Activated CD4-positive, alpha-beta T cell treated with anti-CD3 and anti-CD28 coated beads for 24 hours (primary cell): ENCODE results near the gene ATF1.
A peak's percentile ranks its signal among the peaks of the same experiment; 100 is the strongest.

Source experiments
- DNase-seq, 2 donors: peaks; one replicate each; pipeline ENCODE4 v3.0.0-alpha.2; 2020; ENCODE audit warnings: low read depth in 2 of 2

Gene ATF1

GRCh38 chr12:50763639-50764285 lies at the start of gene ATF1:
Gene ATF1, plus strand, starts transcription at chr12:50764101. Its CDS starts 16,045 bp downstream, at chr12:50780146.
- DNase-seq: peak; percentile 74 to 81

GRCh38 chr12:50715174-50715573 lies 48.7 kb upstream of the ATF1 start:
- DNase-seq: no peak

GRCh38 chr12:50718760-50719159 lies 45.1 kb upstream of the ATF1 start:
- DNase-seq: no peak

- no peak for DNase-seq
These were observed 43.8 kb upstream of the ATF1 start for GRCh38 chr12:50720085-50720484.

GRCh38 chr12:50720501-50720900 lies 43.4 kb upstream of the ATF1 start:
- no peak for DNase-seq

- no peak for DNase-seq
These were observed 40.0 kb upstream of the ATF1 start for GRCh38 chr12:50723865-50724264.

GRCh38 chr12:50725011-50725942 lies 38.6 kb upstream of the ATF1 start:
- no peak for DNase-seq

GRCh38 chr12:50727466-50727865 lies 36.4 kb upstream of the ATF1 start:
- DNase-seq: no peak

- no peak for DNase-seq
These were observed 35.5 kb upstream of the ATF1 start for GRCh38 chr12:50728417-50728816.

- no peak for DNase-seq
These were observed 35.1 kb upstream of the ATF1 start for GRCh38 chr12:50728841-50729240.

- no peak for DNase-seq
These were observed 31.3 kb upstream of the ATF1 start for GRCh38 chr12:50732591-50732990.

GRCh38 chr12:50733706-50734105 lies 30.2 kb upstream of the ATF1 start:
- no peak for DNase-seq

GRCh38 chr12:50734409-50735263 lies 29.3 kb upstream of the ATF1 start:
- DNase-seq: no peak

- DNase-seq: no peak
These were observed 24.3 kb upstream of the ATF1 start for GRCh38 chr12:50739611-50740010.

- DNase-seq: no peak
These were observed 23.6 kb upstream of the ATF1 start for GRCh38 chr12:50740307-50740706.

- no peak for DNase-seq
These were observed 21.1 kb upstream of the ATF1 start for GRCh38 chr12:50742776-50743175.

- no peak for DNase-seq
These were observed 18.0 kb upstream of the ATF1 start for GRCh38 chr12:50745861-50746260.

GRCh38 chr12:50746431-50746830 lies 17.5 kb upstream of the ATF1 start:
- no peak for DNase-seq

GRCh38 chr12:50747817-50748216 lies 16.1 kb upstream of the ATF1 start:
- no peak for DNase-seq

- DNase-seq: no peak
These were observed 14.4 kb upstream of the ATF1 start for GRCh38 chr12:50749459-50749882.

GRCh38 chr12:50750366-50750765 lies 13.5 kb upstream of the ATF1 start:
- no peak for DNase-seq
